ENCODE measurements around the gene GNAS. TPM values are rescaled to one million over a fixed set of nuclear protein-coding genes. Genes with fewer than 3 reads are reported as not detected.

Gene GNAS
- total RNA-seq, 4 donors from 2014 or later, result 521 to 893 (median 652) TPM

DNA sequence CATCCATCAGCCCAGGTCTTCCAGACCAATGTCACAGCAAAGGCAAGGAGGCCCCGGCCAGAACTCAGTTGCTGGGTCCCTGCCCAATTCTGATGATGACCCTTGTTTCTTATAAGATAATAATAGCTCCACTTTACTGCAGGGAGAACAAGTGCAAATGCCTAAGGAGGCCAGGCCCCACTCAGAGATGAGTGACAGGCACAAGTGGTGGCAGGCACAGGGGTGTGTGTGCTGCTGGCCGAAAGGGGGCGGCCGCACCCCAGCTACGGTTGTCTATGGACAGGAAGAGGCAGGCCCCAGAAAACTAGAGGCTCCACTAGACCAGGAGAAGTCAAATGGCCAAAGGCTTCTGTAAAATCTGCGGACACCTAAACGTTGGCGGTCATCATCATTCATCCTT, 30.4 kb upstream of the GNAS start:
- WGBS, 2 donors (ENCODE audit: low coverage in 1 of 2), result 88 to 90% methylated on average over 3 of the region's 8 CpGs
- Histone ChIP-seq H3K27ac (no peak overlapping the region), H3K36me3 (no peaks in the 10 kb centered on the region), H3K27me3 (no peaks in the 10 kb centered on the region), H3K4me1 (no peaks in the 10 kb centered on the region), H3K4me3 (no peak overlapping the region), H3K9me3 (no peaks in the 10 kb centered on the region)
- TF ChIP-seq POLR2A (IDR thresholded peaks at IDR 0.05) (no peak), POLR2AphosphoS5 (IDR thresholded peaks at IDR 0.05) (no peak), EP300 (IDR thresholded peaks at IDR 0.05) (no peak)
- TF ChIP-seq, protein P1, sequence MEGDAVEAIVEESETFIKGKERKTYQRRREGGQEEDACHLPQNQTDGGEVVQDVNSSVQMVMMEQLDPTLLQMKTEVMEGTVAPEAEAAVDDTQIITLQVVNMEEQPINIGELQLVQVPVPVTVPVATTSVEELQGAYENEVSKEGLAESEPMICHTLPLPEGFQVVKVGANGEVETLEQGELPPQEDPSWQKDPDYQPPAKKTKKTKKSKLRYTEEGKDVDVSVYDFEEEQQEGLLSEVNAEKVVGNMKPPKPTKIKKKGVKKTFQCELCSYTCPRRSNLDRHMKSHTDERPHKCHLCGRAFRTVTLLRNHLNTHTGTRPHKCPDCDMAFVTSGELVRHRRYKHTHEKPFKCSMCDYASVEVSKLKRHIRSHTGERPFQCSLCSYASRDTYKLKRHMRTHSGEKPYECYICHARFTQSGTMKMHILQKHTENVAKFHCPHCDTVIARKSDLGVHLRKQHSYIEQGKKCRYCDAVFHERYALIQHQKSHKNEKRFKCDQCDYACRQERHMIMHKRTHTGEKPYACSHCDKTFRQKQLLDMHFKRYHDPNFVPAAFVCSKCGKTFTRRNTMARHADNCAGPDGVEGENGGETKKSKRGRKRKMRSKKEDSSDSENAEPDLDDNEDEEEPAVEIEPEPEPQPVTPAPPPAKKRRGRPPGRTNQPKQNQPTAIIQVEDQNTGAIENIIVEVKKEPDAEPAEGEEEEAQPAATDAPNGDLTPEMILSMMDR (IDR thresholded peaks at IDR 0.05), result no peak
- no peak for ATAC-seq

DNA sequence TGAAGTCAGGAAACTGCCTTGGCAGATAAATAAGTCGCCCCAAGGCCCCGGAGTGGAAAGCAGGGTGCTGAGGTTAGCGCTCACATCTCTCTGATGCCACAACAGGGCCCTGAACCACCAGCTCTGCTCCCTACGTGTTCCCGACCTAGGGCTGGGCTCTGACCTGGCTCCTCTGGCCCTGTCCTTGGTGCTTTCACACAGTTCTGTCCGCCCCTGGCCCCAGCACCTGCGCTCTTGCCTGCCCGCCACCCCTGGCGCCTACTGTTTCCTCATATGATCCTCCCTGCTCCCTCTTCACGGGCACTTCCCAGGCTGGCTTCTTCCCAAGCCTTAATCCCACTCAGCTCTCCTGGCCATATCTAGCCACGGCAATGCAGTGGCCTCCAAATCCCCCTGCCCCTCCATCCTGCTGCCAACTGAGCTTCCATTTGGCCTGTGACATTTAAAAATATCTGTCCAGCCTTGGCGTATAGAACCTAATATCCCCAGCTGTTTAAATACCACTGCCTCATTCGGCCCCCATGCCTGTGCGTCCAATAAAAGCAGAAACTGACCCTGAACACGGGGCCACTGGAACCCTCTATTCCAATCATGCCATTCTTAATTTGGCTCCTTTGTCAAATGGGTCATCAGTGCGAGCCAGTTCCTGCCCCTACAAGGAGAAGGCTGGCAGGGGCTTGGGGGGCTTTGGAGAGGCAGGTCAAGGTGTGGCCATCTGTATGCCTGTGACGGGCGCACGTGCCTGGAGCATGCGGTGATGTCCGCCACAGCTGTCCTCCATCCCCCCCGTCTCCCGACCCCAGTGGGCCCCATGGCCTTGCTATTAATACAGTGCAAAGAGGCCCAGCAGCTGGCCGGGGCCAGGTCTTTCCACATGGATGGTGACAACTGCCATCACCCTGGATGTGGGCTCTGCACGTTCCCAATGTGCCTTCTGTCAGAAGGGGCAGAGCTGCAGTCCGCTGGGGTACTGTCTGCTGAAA, 29.5 kb upstream of the GNAS start:
- TF ChIP-seq EP300 (IDR thresholded peaks at IDR 0.05) (no peak), POLR2AphosphoS5 (IDR thresholded peaks at IDR 0.05) (no peak), POLR2A (IDR thresholded peaks at IDR 0.05) (no peak)
- TF ChIP-seq, protein P1 (IDR thresholded peaks at IDR 0.05), result no peak
- 84 to 95% methylated on average over 9 to 17 of the region's 26 CpGs for WGBS, 2 donors (ENCODE audit: low coverage in 1 of 2)
- no peaks in the 10 kb centered on the region for H3K9me3 ChIP-seq
- H3K4me3 ChIP-seq, result no peak overlapping the region
- H3K27ac ChIP-seq, result no peak overlapping the region
- no peaks in the 10 kb centered on the region for H3K36me3 ChIP-seq
- H3K27me3 ChIP-seq, result no peaks in the 10 kb centered on the region
- no peaks in the 10 kb centered on the region for H3K4me1 ChIP-seq
- no peak for ATAC-seq

DNA sequence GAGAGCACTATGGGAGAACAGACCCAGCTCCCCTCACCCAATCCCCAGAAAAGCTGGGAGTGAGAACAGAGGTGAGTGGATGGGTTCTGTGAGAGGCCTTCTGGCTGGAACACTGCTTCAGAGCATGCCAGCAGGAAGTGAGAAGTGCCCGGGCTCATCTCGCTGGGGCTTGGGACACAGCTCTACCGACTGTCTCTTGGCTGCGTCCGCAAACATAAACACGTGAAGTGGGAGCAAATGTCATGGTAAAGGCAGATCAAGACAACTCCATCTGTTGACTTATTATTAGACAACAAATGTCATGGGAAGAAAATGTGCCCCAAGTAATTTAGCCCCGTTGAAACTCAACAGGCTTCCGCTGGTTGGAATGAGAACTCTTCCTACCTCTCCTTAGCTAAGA, 27.7 kb upstream of the GNAS start:
- WGBS, 2 donors (ENCODE audit: low coverage in 1 of 2), result 78 to 88% methylated on average over 3 to 8 of the region's 8 CpGs
- TF ChIP-seq, protein P1 (IDR thresholded peaks at IDR 0.05), result no peak
- TF ChIP-seq POLR2A (IDR thresholded peaks at IDR 0.05) (no peak), EP300 (IDR thresholded peaks at IDR 0.05) (no peak), POLR2AphosphoS5 (IDR thresholded peaks at IDR 0.05) (no peak)
- no peak for ATAC-seq

DNA sequence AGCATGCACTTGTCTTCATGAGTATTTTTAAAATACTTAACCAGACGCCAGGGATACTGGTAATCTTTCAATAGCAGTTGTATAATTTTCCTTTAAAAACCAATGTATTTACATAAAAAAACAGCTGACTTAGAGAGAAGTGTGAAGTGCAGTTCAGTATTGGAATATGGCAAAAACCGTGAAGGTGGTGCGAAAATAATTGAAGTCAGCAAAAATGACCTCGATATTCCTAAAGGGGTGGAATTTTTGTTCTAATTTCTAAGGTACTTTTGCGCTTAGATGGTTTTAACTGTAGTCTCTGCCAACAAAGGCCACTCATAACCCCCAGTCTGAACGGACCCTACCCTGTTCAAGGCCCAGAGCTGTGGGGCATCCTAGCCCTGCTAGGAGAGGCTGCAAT, 27.1 kb upstream of the GNAS start:
- no peak overlapping the region for H3K27ac ChIP-seq
- no peaks in the 10 kb centered on the region for H3K27me3 ChIP-seq
- H3K36me3 ChIP-seq, result no peaks in the 10 kb centered on the region
- no peak for ATAC-seq
- no peak overlapping the region for H3K4me3 ChIP-seq
- no peaks in the 10 kb centered on the region for H3K4me1 ChIP-seq
- WGBS, 2 donors (ENCODE audit: low coverage in 1 of 2), result 84% methylated on average over 6 of the region's 6 CpGs; no CpG with 5 or more reads in 1 of the 2 donors
- TF ChIP-seq, protein P1 (IDR thresholded peaks at IDR 0.05), result no peak
- TF ChIP-seq EP300 (IDR thresholded peaks at IDR 0.05), result no peak
- TF ChIP-seq POLR2A (IDR thresholded peaks at IDR 0.05), result no peak
- no peaks in the 10 kb centered on the region for H3K9me3 ChIP-seq

More for the DNA sequence above, 27.7 kb upstream of the GNAS start:
- H3K27me3 ChIP-seq, result no peaks in the 10 kb centered on the region
- H3K36me3 ChIP-seq, result no peaks in the 10 kb centered on the region
- no peaks in the 10 kb centered on the region for H3K4me1 ChIP-seq
- H3K9me3 ChIP-seq, result no peaks in the 10 kb centered on the region
- H3K27ac ChIP-seq, result no peak overlapping the region
- no peak overlapping the region for H3K4me3 ChIP-seq

DNA sequence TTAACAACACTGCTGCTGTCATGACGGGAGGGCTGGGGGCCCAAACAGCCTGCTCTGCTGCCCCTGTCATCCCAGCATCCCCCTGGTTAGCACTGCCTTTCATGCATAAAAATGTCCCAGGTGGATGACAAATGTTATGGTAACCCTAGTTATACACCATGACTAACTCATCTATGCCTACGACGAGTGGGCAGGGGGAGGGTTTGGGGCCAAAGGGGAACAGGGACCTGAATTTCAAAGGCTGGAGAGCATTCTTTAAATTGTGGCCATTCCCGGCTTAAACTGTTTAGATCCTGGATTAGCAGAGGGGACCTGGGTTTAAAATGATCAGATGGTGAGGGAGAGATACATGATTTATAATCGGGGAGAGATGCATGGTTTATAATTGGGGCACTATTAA, 26.2 kb upstream of the GNAS start:
- no peak overlapping the region for H3K4me3 ChIP-seq
- ATAC-seq, result no peak
- no peaks in the 10 kb centered on the region for H3K27me3 ChIP-seq
- H3K36me3 ChIP-seq, result no peaks in the 10 kb centered on the region
- TF ChIP-seq EP300 (IDR thresholded peaks at IDR 0.05) (no peak), POLR2A (IDR thresholded peaks at IDR 0.05) (no peak), POLR2AphosphoS5 (IDR thresholded peaks at IDR 0.05) (no peak)
- TF ChIP-seq, protein P1 (IDR thresholded peaks at IDR 0.05), result no peak
- H3K9me3 ChIP-seq, result no peaks in the 10 kb centered on the region
- 85 to 86% methylated on average over 2 to 5 of the region's 5 CpGs for WGBS, 2 donors (ENCODE audit: low coverage in 1 of 2)
- no peak overlapping the region for H3K27ac ChIP-seq
- no peaks in the 10 kb centered on the region for H3K4me1 ChIP-seq

All from gastroesophageal sphincter (tissue), 4 donors.